Measurements from ENCODE around the gene DOCK7.
"Not testable (repeated sequence)": the region's sequence is repeated elsewhere in the genome, so short reads cannot be mapped to it uniquely, and the experiment has no call there.

DOCK7 gene

GRCh38 chr1:62527346-62527745 is 160.8 kb downstream of the DOCK7 start:
- DNase-seq = not testable (repeated sequence)

GRCh38 chr1:62523860-62524259 is 164.3 kb downstream of the DOCK7 start:
- DNase-seq = no peak

GRCh38 chr1:62516600-62516999 is 171.6 kb downstream of the DOCK7 start:
- no peak for DNase-seq

- DNase-seq = no peak
Observed at GRCh38 chr1:62514746-62515423, 173.3 kb downstream of the DOCK7 start.

- no peak for DNase-seq
Observed at GRCh38 chr1:62513013-62513412, 175.2 kb downstream of the DOCK7 start.

GRCh38 chr1:62509028-62509427 is 179.2 kb downstream of the DOCK7 start:
- DNase-seq = no peak

- no peak for DNase-seq
Observed at GRCh38 chr1:62508187-62508758, 179.9 kb downstream of the DOCK7 start.

GRCh38 chr1:62500210-62500609 is 188.0 kb downstream of the DOCK7 start:
- DNase-seq = no peak

- no peak for DNase-seq
Observed at GRCh38 chr1:62494137-62494536, 194.0 kb downstream of the DOCK7 start.

GRCh38 chr1:62493656-62494055 is 194.5 kb downstream of the DOCK7 start:
- DNase-seq = no peak

- DNase-seq = no peak
Observed at GRCh38 chr1:62492521-62492920, 195.7 kb downstream of the DOCK7 start.

GRCh38 chr1:62487956-62488355 is 200.2 kb downstream of the DOCK7 start:
- no peak for DNase-seq

- DNase-seq = no peak
Observed at GRCh38 chr1:62484824-62485468, 203.2 kb downstream of the DOCK7 start.

- DNase-seq = no peak
Observed at GRCh38 chr1:62481681-62482080, 206.5 kb downstream of the DOCK7 start.

GRCh38 chr1:62476525-62477219 is 211.5 kb downstream of the DOCK7 start:
- DNase-seq = no peak

- no peak for DNase-seq
Observed at GRCh38 chr1:62467092-62467491, 221.1 kb downstream of the DOCK7 start.

GRCh38 chr1:62462370-62462769 is 225.8 kb downstream of the DOCK7 start:
- no peak for DNase-seq

- no peak for DNase-seq
Observed at GRCh38 chr1:62457955-62458354, 230.2 kb downstream of the DOCK7 start.

- DNase-seq = no peak
Observed at GRCh38 chr1:62452951-62453350, 235.2 kb downstream of the DOCK7 start.

- DNase-seq = no peak
Observed at GRCh38 chr1:62450301-62450700, 237.9 kb downstream of the DOCK7 start.

GRCh38 chr1:62448221-62448933 is 239.8 kb downstream of the DOCK7 start:
- DNase-seq = no peak

GRCh38 chr1:62444701-62445100 is 243.5 kb downstream of the DOCK7 start:
- no peak for DNase-seq
